H1 (cell line): Measurements from ENCODE around the gene AGBL1. TPM values are rescaled to one million over a fixed set of nuclear protein-coding genes. Genes with fewer than 3 reads are reported as not detected.

Experiments used
- CTCF ChIA-PET: fragments of 300-600 bp; sonication (Branson Sonifier 250); formaldehyde crosslinking; loops from one replicate; lab custom pipeline; 2021; ENCODE audit not compliant: partially characterized antibody; lab: Charles Lee
- POLR2A ChIA-PET: fragments of 300-600 bp; sonication (Branson Sonifier 250); formaldehyde crosslinking; loops from one replicate; lab custom pipeline; 2021; ENCODE audit warnings: inconsistent platforms; ENCODE audit not compliant: partially characterized antibody; lab: Charles Lee
- DNase-seq, 2 experiments: peaks; one replicate each; pipeline versions ENCODE4 v3.0.0 to v3.0.0-alpha.2; 2010 to 2022; ENCODE audit warnings: low spot score in 2 of 2, low read depth in 1 of 2, mixed read lengths in 1 of 2
- FAIRE-seq: peaks from 2 replicates; lab custom pipeline; 2011; peaks lifted over from hg19 to GRCh38; lab: Jason Lieb, UNC
- H2AFZ ChIP-seq: 2 replicates; pipeline ENCODE4 v1.8.1; 2012; ENCODE audit warnings: low read length, inconsistent platforms
- H2AK5ac ChIP-seq: 2 replicates; pipeline ENCODE4 v1.6.1; 2013; ENCODE audit warnings: low read depth, low read length
- H2BK120ac ChIP-seq: replicated peaks from 2 replicates; pipeline ENCODE3; 2013; ENCODE audit warnings: low read depth, low read length, inconsistent platforms
- H2BK12ac ChIP-seq: 2 replicates; pipeline ENCODE4 v1.6.1; 2013; ENCODE audit warnings: low read depth, low read length
- H2BK15ac ChIP-seq: 2 replicates; pipeline ENCODE4 v1.6.1; 2013; ENCODE audit warnings: low read length
- H2BK20ac ChIP-seq: 2 replicates; pipeline ENCODE4 v1.6.1; 2013; ENCODE audit warnings: low read length
- H2BK5ac ChIP-seq: 2 replicates; pipeline ENCODE4 v1.6.1; 2013; ENCODE audit warnings: low read depth, low read length
- H3K14ac ChIP-seq: 2 replicates; pipeline ENCODE4 v1.6.1; 2013; ENCODE audit warnings: inconsistent platforms; ENCODE audit not compliant: insufficient read length
- H3K18ac ChIP-seq: 2 replicates; pipeline ENCODE4 v1.6.1; 2013; ENCODE audit warnings: low read length; ENCODE audit errors: extremely low read depth
- H3K23ac ChIP-seq: 2 replicates; pipeline ENCODE4 v1.6.1; 2013; ENCODE audit warnings: inconsistent platforms; ENCODE audit not compliant: insufficient read length
- H3K23me2 ChIP-seq: 2 replicates; pipeline ENCODE4 v1.6.1; 2013; ENCODE audit warnings: low read depth, low read length
- H3K27ac ChIP-seq: 2 replicates; pipeline ENCODE4 v1.6.1; 2011; ENCODE audit warnings: low read depth, low read length, inconsistent platforms
- H3K27me3 ChIP-seq, 4 experiments: replicated peaks in 1 of 4; 1 replicate in 1 of 4; 2 replicates in 3 of 4; pipeline versions ENCODE4 v1.6.1 to v1.8.1; 2011 to 2013; ENCODE audit warnings: low read length in 3 of 4, mild to moderate bottlenecking in 3 of 4, inconsistent platforms in 2 of 4, mixed read lengths in 2 of 4, moderate library complexity in 1 of 4; ENCODE audit not compliant: control insufficient read depth in 3 of 4, insufficient read depth in 3 of 4; ENCODE audit errors: extremely low read depth in 1 of 4
- H3K36me3 ChIP-seq, 4 experiments: 2 replicates each; pipeline versions ENCODE4 v1.6.1 to v1.8.1; 2011 to 2013; ENCODE audit warnings: mild to moderate bottlenecking in 4 of 4, low read length in 3 of 4, moderate library complexity in 2 of 4, control low read depth in 1 of 4, inconsistent platforms in 1 of 4; ENCODE audit not compliant: insufficient read depth in 4 of 4, control insufficient read depth in 2 of 4
- H3K4ac ChIP-seq: replicated peaks from 2 replicates; pipeline ENCODE3; 2013; ENCODE audit warnings: low read length, low read depth, mixed read lengths, inconsistent platforms; ENCODE audit not compliant: insufficient read length
- H3K4me1 ChIP-seq, 4 experiments: replicated peaks in 1 of 4; 1 replicate in 1 of 4; 2 replicates in 3 of 4; pipeline versions ENCODE4 v1.6.1 to v1.8.1; 2011 to 2013; ENCODE audit warnings: low read length in 3 of 4, inconsistent platforms in 2 of 4, mixed read lengths in 1 of 4; ENCODE audit not compliant: insufficient read depth in 4 of 4, control insufficient read depth in 3 of 4
- H3K4me2 ChIP-seq, 2 experiments: 2 replicates each; pipeline versions ENCODE4 v1.6.1 to v1.8.1; 2011 to 2013; ENCODE audit warnings: low read depth in 2 of 2, low read length in 2 of 2, control low read depth in 1 of 2, inconsistent platforms in 1 of 2, mild to moderate bottlenecking in 1 of 2; ENCODE audit not compliant: insufficient read depth in 1 of 2
- H3K4me3 ChIP-seq, 4 experiments: fragments of 200-600, 300-600 bp in 1 of 4; sonication (generic), shearing (Covaris generic), sonication (Bioruptor Twin) in 1 of 4; 2 replicates each; pipeline versions ENCODE4 v1.5.1 to v1.8.1; 2011 to 2016; ENCODE audit warnings: low read length in 4 of 4, low read depth in 3 of 4, control low read depth in 2 of 4, inconsistent platforms in 2 of 4, mild to moderate bottlenecking in 2 of 4, mixed read lengths in 1 of 4, moderate library complexity in 1 of 4; ENCODE audit not compliant: insufficient read depth in 2 of 4; ENCODE audit errors: extremely low read depth in 1 of 4
- H3K56ac ChIP-seq: replicated peaks from 2 replicates; pipeline ENCODE3; 2013; ENCODE audit warnings: low read depth, mild to moderate bottlenecking, mixed read lengths, low read length, inconsistent platforms; ENCODE audit not compliant: insufficient read length
- H3K79me1 ChIP-seq: 2 replicates; pipeline ENCODE4 v1.6.1; 2013; ENCODE audit warnings: low read depth, low read length, control low read depth
- H3K79me2 ChIP-seq, 2 experiments: 2 replicates each; pipeline versions ENCODE4 v1.6.1 to v1.8.1; 2012 to 2013; ENCODE audit warnings: low read length in 2 of 2, mild to moderate bottlenecking in 2 of 2, inconsistent platforms in 1 of 2; ENCODE audit not compliant: insufficient read depth in 2 of 2, control insufficient read depth in 1 of 2
- H3K9ac ChIP-seq, 4 experiments: replicated peaks in 1 of 4; 1 replicate in 1 of 4; 2 replicates in 3 of 4; pipeline versions ENCODE4 v1.6.1 to v1.8.1; 2011 to 2013; ENCODE audit warnings: low read depth in 3 of 4, low read length in 3 of 4, control low read depth in 2 of 4, mild to moderate bottlenecking in 2 of 4, moderate library complexity in 2 of 4, inconsistent platforms in 1 of 4; ENCODE audit errors: extremely low read depth in 1 of 4
- H3K9me3 ChIP-seq, 2 experiments: 2 replicates each; pipeline versions ENCODE4 v1.6.1 to v1.8.1; 2012 to 2013; ENCODE audit warnings: mild to moderate bottlenecking in 2 of 2, moderate library complexity in 2 of 2, control low read depth in 1 of 2, inconsistent platforms in 1 of 2, low read depth in 1 of 2, low read length in 1 of 2, mixed read lengths in 1 of 2; ENCODE audit not compliant: insufficient read depth in 2 of 2
- H4K20me1 ChIP-seq, 2 experiments: replicated peaks in 1 of 2; 2 replicates each; pipeline versions ENCODE3 to v1.8.1; 2011 to 2013; ENCODE audit warnings: inconsistent platforms in 2 of 2, low read length in 2 of 2, mild to moderate bottlenecking in 1 of 2; ENCODE audit not compliant: insufficient read depth in 2 of 2, control insufficient read depth in 1 of 2
- H4K5ac ChIP-seq: 2 replicates; pipeline ENCODE4 v1.6.1; 2013; ENCODE audit warnings: low read length, low read depth, mixed read lengths, inconsistent platforms; ENCODE audit not compliant: insufficient read length
- H4K8ac ChIP-seq: 2 replicates; pipeline ENCODE4 v1.8.0; 2013; ENCODE audit warnings: mild to moderate bottlenecking, moderate library complexity, low read length, inconsistent platforms; ENCODE audit not compliant: insufficient read depth; ENCODE audit errors: extremely low read depth
- H4K91ac ChIP-seq: replicated peaks from 2 replicates; pipeline ENCODE3; 2013; ENCODE audit warnings: low read length, mixed read lengths, inconsistent platforms; ENCODE audit not compliant: insufficient read length
- BCL11A ChIP-seq, 2 experiments: IDR thresholded peaks; one replicate each; pipeline ENCODE4 v1.6.1; 2011; ENCODE audit warnings: low read depth in 2 of 2, low read length in 2 of 2, mild to moderate bottlenecking in 2 of 2
- BRCA1 ChIP-seq: IDR thresholded peaks from 2 replicates; pipeline ENCODE4 v1.6.1; 2012; ENCODE audit warnings: low read depth, low read length, improper control_type of control experiment
- CHD1 ChIP-seq: IDR thresholded peaks from 2 replicates; pipeline ENCODE4 v1.6.1; 2012; ENCODE audit warnings: low read depth, low read length, improper control_type of control experiment
- EGR1 ChIP-seq: IDR thresholded peaks from 2 replicates; pipeline ENCODE4 v1.6.1; 2011; ENCODE audit warnings: low read depth, low read length, borderline replicate concordance
- GTF2F1 ChIP-seq: IDR thresholded peaks from 2 replicates; pipeline ENCODE4 v1.6.1; 2012; ENCODE audit warnings: low read depth, low read length, improper control_type of control experiment, borderline replicate concordance
- HDAC2 ChIP-seq, 2 experiments: fragments of 300-600 bp in 1 of 2; sonication (generic) in 1 of 2; IDR thresholded peaks; 2 replicates each; pipeline ENCODE4 v1.6.1; 2011 to 2012; ENCODE audit warnings: low read depth in 2 of 2, low read length in 2 of 2, mild to moderate bottlenecking in 2 of 2, moderate library complexity in 2 of 2, borderline replicate concordance in 1 of 2, inconsistent platforms in 1 of 2
- POLR2AphosphoS5 ChIP-seq: IDR thresholded peaks from 2 replicates; pipeline ENCODE4 v1.6.1; 2011; ENCODE audit warnings: low read depth, low read length
- SRF ChIP-seq: IDR thresholded peaks from 2 replicates; pipeline ENCODE4 v1.6.1; 2011; ENCODE audit warnings: mild to moderate bottlenecking, low read depth, low read length, moderate library complexity
- TAF7 ChIP-seq: optimal IDR thresholded peaks from 2 replicates; pipeline ENCODE3; 2011; ENCODE audit warnings: low read depth, mild to moderate bottlenecking, inconsistent platforms, low read length, moderate library complexity, borderline replicate concordance
- TEAD4 ChIP-seq: IDR thresholded peaks from 2 replicates; pipeline ENCODE4 v1.6.1; 2012; ENCODE audit warnings: low read depth, low read length, inconsistent platforms, mixed read lengths
- ZNF274 ChIP-seq: IDR thresholded peaks from 2 replicates; pipeline ENCODE4 v1.7.0; 2012; ENCODE audit warnings: low read length, borderline replicate concordance; ENCODE audit errors: extremely low read depth
- WGBS, 2 experiments: shearing (Covaris generic) in 1 of 2; methylation state at CpG; one replicate each; pipeline versions ENCODE4 v1.1.6 to v1.1.7; 2013 to 2015; ENCODE audit warnings: low lambda C conversion rate in 2 of 2, mixed read lengths in 2 of 2, inconsistent platforms in 1 of 2, low coverage in 1 of 2, missing lambda C conversion rate in 1 of 2; ENCODE audit not compliant: insufficient replicate concordance in 2 of 2, insufficient coverage in 1 of 2, insufficient read length in 1 of 2; ENCODE audit errors: extremely low coverage in 1 of 2, missing lambda C conversion rate in 1 of 2; 5-methylcytosine and 5-hydroxymethylcytosine counted together
- polyA plus RNA-seq, 7 experiments: library from polyadenylated mRNA; depleted of rRNA in 3 of 7; stranded (reverse) in 5 of 7; unstranded in 2 of 7; fragments of >200 nt in 5 of 7; fragments of 200-250 nt in 2 of 7; gene quantifications; 1 replicate in 5 of 7; 2 replicates in 1 of 7; 4 replicates in 1 of 7; pipeline versions ENCODE4 v1.2.1 to v1.2.3, GENCODE V29; 2011 to 2013; ENCODE audit warnings: missing spikeins in 2 of 7, mixed read lengths in 2 of 7
- total RNA-seq: library from RNA; stranded (reverse); fragmentation: NEBNext Ultra II Directional; extraction: Animal tissue kit (Norgen Biotek cat#: 25700); gene quantifications from 2 replicates; pipeline ENCODE4 v1.2.1, GENCODE V29; 2021

The AGBL1 gene
- total and polyA plus RNA-seq, 2 of the 8 experiments (the other 6 are each of a cell fraction or from before 2014, with no cell fraction given): not detected

GRCh38 chr15:86988033-86988432 is 908.4 kb downstream of the AGBL1 start:
- Histone ChIP-seq H3K9me3 (no peaks in the 10 kb centered on the region), H3K36me3 (no peaks in the 10 kb centered on the region), H3K23ac (no peak overlapping the region), H3K4me3 (0 out of 8 replicates have a peak overlapping the region, but pooled peaks of 1 of the 4 experiments have one; percentile 6), H2BK20ac (no peak overlapping the region), H4K91ac (no peak overlapping the region), H3K14ac (no peak overlapping the region), H4K8ac (no peak overlapping the region), H2BK15ac (no peak overlapping the region), H3K4me2 (0 out of 4 replicates have a peak overlapping the region, but pooled peaks of 1 of the 2 experiments have one; percentile 0), H2AFZ (no peak overlapping the region), H2BK5ac (no peak overlapping the region), H3K27me3 (no peaks in the 10 kb centered on the region), H3K79me2 (no peaks in the 10 kb centered on the region), H3K9ac (peak overlapping the region in 1 of 4 experiments; percentile 8; a peak in 1 of 7 replicates), H3K23me2 (no peaks in the 10 kb centered on the region), H3K18ac (no peak overlapping the region), H2BK120ac (no peak overlapping the region), H4K20me1 (no peaks in the 10 kb centered on the region), H3K79me1 (no peaks in the 10 kb centered on the region), H3K4me1 (peaks cover 0 to 3% (median 1%) of the 10 kb centered on the region in 4 experiments; a peak in 2 of 7 replicates), H4K5ac (no peak overlapping the region), H2BK12ac (no peak overlapping the region), H3K56ac (no peak overlapping the region), H2AK5ac (no peak overlapping the region), H3K27ac (no peak overlapping the region), H3K4ac (no peak overlapping the region)
- DNase-seq (no peak), FAIRE-seq (peak; percentile 57)
- TF ChIP-seq GTF2F1 (no peak), SRF (no peak), TAF7 (no peak), BRCA1 (no peak), BCL11A (IDR thresholded peaks at IDR 0.05; ENCODE audit: low read depth in 2 of 2, low read length in 2 of 2) (no peak), HDAC2 (IDR thresholded peaks at IDR 0.05; ENCODE audit: borderline replicate concordance in 1 of 2, low read depth in 2 of 2, low read length in 2 of 2) (no peak), ZNF274 (no peak), TEAD4 (no peak), EGR1 (no peak), POLR2AphosphoS5 (no peak), CHD1 (no peak)
- WGBS, 2 experiments: 72% methylated on average over 4 of the region's 4 CpGs; no CpG with 5 or more reads in 1 of the 2 experiments
- ChIA-PET POLR2A (no interaction called here), CTCF (no interaction called here)
